SU-DHL-6 (cell line): Measurements from ENCODE around the gene PTPRQ.

Experiments used
- H2AFZ ChIP-seq: fragments of 200-600 bp; sonication (generic); 2 replicates; pipeline ENCODE4 v1.6.1; 2014; ENCODE audit warnings: low read depth, mild to moderate bottlenecking, moderate library complexity, mixed read lengths, antibody characterized with exemption, low read length; ENCODE audit not compliant: severe bottlenecking
- H3F3A ChIP-seq: fragments of 200-600 bp; shearing (Covaris generic); 2 replicates; pipeline ENCODE4 v1.6.0; 2016; ENCODE audit warnings: antibody characterized with exemption, mild to moderate bottlenecking; ENCODE audit not compliant: insufficient read depth
- H3K27ac ChIP-seq: fragments of 200-600 bp; sonication (generic); 2 replicates; pipeline ENCODE4 v1.5.1; 2016; ENCODE audit warnings: low read depth, mild to moderate bottlenecking, low read length, moderate library complexity, mixed read lengths
- H3K27me3 ChIP-seq: fragments of 200-600 bp; sonication (generic), shearing (Covaris generic); 2 replicates; pipeline ENCODE4 v1.6.0; 2014; ENCODE audit warnings: mild to moderate bottlenecking, low read length
- H3K36me3 ChIP-seq: fragments of 200-600 bp; sonication (generic); 2 replicates; pipeline ENCODE4 v1.6.1; 2014; ENCODE audit warnings: mild to moderate bottlenecking, low read length, mixed read lengths
- H3K4me2 ChIP-seq: fragments of 300-600, 200-600 bp; shearing (Covaris generic), sonication (generic); 2 replicates; pipeline ENCODE4 v1.6.0; 2014; ENCODE audit warnings: low read length, low read depth, mild to moderate bottlenecking; ENCODE audit not compliant: poor library complexity, severe bottlenecking
- H3K4me3 ChIP-seq: fragments of 200-600 bp; sonication (generic); 2 replicates; pipeline ENCODE4 v1.5.1; 2014; ENCODE audit warnings: antibody characterized with exemption, low read length, mild to moderate bottlenecking, mixed read lengths; ENCODE audit not compliant: insufficient read depth, poor library complexity, severe bottlenecking
- H3K79me2 ChIP-seq: fragments of 200-600 bp; sonication (generic); 2 replicates; pipeline ENCODE4 v1.6.1; 2014; ENCODE audit warnings: mild to moderate bottlenecking, low read length, moderate library complexity; ENCODE audit not compliant: insufficient read depth
- H3K9ac ChIP-seq: fragments of 200-600 bp; sonication (generic); 2 replicates; pipeline ENCODE4 v1.7.0; 2014; ENCODE audit warnings: mild to moderate bottlenecking, low read length
- H3K9me2 ChIP-seq: fragments of 200-600 bp; sonication (generic); replicated peaks from 2 replicates; pipeline ENCODE4 v1.6.1; 2014; ENCODE audit warnings: low read length; ENCODE audit not compliant: insufficient read depth
- H3K9me3 ChIP-seq: fragments of 200-600 bp; sonication (generic); 2 replicates; pipeline ENCODE4 v1.6.1; 2014; ENCODE audit warnings: low read length, mixed read lengths; ENCODE audit not compliant: insufficient read depth
- H4K20me1 ChIP-seq: fragments of 200-600 bp; sonication (generic); 2 replicates; pipeline ENCODE4 v1.6.1; 2014; ENCODE audit warnings: low read depth, mild to moderate bottlenecking, antibody characterized with exemption, low read length, moderate library complexity, mixed read lengths
- EZH2phosphoT487 ChIP-seq: fragments of 200-600 bp; sonication (generic), shearing (Covaris generic); conservative IDR thresholded peaks from 2 replicates; pipeline ENCODE4 v1.6.1; 2018; ENCODE audit warnings: mild to moderate bottlenecking, antibody characterized with exemption, low read length, moderate library complexity, mixed read lengths
- TF ChIP-seq, protein P1 (sequence below): fragments of 200-600 bp; sonication (generic); IDR thresholded peaks from one replicate; pipeline ENCODE4 v1.5.1; 2017; ENCODE audit warnings: antibody characterized with exemption, mild to moderate bottlenecking, low read length, moderate library complexity; ENCODE audit not compliant: insufficient read depth, poor library complexity, severe bottlenecking

Gene PTPRQ

GRCh38 chr12:80607361-80608135 is 163.5 kb downstream of the PTPRQ start:
- H3K9me3 ChIP-seq, result no peaks in the 10 kb centered on the region
- no peaks in the 10 kb centered on the region for H4K20me1 ChIP-seq
- H3K79me2 ChIP-seq, result no peaks in the 10 kb centered on the region
- H3K27ac ChIP-seq, result no peak overlapping the region
- H3K9ac ChIP-seq, result no peak overlapping the region
- H3K4me3 ChIP-seq, result no peak overlapping the region
- no peaks in the 10 kb centered on the region for H3K9me2 ChIP-seq
- no peaks in the 10 kb centered on the region for H3F3A ChIP-seq
- no peaks in the 10 kb centered on the region for H3K36me3 ChIP-seq
- no peak overlapping the region for H2AFZ ChIP-seq
- TF ChIP-seq, protein P1, sequence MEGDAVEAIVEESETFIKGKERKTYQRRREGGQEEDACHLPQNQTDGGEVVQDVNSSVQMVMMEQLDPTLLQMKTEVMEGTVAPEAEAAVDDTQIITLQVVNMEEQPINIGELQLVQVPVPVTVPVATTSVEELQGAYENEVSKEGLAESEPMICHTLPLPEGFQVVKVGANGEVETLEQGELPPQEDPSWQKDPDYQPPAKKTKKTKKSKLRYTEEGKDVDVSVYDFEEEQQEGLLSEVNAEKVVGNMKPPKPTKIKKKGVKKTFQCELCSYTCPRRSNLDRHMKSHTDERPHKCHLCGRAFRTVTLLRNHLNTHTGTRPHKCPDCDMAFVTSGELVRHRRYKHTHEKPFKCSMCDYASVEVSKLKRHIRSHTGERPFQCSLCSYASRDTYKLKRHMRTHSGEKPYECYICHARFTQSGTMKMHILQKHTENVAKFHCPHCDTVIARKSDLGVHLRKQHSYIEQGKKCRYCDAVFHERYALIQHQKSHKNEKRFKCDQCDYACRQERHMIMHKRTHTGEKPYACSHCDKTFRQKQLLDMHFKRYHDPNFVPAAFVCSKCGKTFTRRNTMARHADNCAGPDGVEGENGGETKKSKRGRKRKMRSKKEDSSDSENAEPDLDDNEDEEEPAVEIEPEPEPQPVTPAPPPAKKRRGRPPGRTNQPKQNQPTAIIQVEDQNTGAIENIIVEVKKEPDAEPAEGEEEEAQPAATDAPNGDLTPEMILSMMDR, result no peak
- no peak for TF ChIP-seq EZH2phosphoT487
- H3K27me3 ChIP-seq, result no peaks in the 10 kb centered on the region
- no peak overlapping the region for H3K4me2 ChIP-seq

DNA sequence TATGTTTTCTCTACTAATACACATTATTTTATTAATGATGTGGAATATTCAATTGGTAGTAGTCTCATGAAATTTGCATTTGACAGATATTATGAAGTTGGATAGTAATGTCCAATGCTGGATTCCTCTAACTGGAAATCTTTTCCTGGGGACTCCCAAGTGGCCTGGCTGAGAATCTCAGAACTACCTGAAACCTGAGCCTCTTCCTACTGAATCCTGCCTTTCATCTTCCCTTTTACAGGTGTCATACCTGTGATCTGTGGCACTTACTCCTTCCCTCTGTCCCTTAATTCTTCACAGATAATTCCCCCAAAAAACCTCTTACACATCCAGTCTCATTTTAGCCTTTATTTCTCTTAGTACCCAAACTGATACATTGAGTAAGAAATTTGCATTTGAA is 173.7 kb downstream of the PTPRQ start:
- no peak overlapping the region for H3K4me2 ChIP-seq
- no peaks in the 10 kb centered on the region for H4K20me1 ChIP-seq
- H3K9me2 ChIP-seq, result no peaks in the 10 kb centered on the region
- H3F3A ChIP-seq, result no peaks in the 10 kb centered on the region
- H3K27ac ChIP-seq, result no peak overlapping the region
- TF ChIP-seq, protein P1, result no peak
- TF ChIP-seq EZH2phosphoT487, result no peak
- no peaks in the 10 kb centered on the region for H3K9me3 ChIP-seq
- H3K4me3 ChIP-seq, result no peak overlapping the region
- no peak overlapping the region for H2AFZ ChIP-seq
- no peaks in the 10 kb centered on the region for H3K36me3 ChIP-seq
- no peaks in the 10 kb centered on the region for H3K79me2 ChIP-seq
- H3K9ac ChIP-seq, result no peak overlapping the region
- no peaks in the 10 kb centered on the region for H3K27me3 ChIP-seq

- Histone ChIP-seq H3K4me3 (no peak overlapping the region), H3K36me3 (no peaks in the 10 kb centered on the region), H3K27me3 (no peaks in the 10 kb centered on the region), H2AFZ (no peak overlapping the region), H3K79me2 (no peaks in the 10 kb centered on the region), H3K27ac (no peak overlapping the region), H3K9me2 (no peaks in the 10 kb centered on the region), H3K9ac (no peak overlapping the region), H3K9me3 (no peaks in the 10 kb centered on the region), H4K20me1 (no peaks in the 10 kb centered on the region), H3F3A (no peaks in the 10 kb centered on the region), H3K4me2 (no peak overlapping the region)
- TF ChIP-seq, protein P1, result no peak
- no peak for TF ChIP-seq EZH2phosphoT487
Observed at GRCh38 chr12:80620281-80620680, 176.2 kb downstream of the PTPRQ start.
